H54 (cell line): ENCODE results near the gene CXCL5.
A peak's percentile ranks its signal among the peaks of the same experiment; 100 is the strongest.

Experiments used
- DNase-seq: peaks from one replicate; pipeline ENCODE4 v3.0.0; 2011; ENCODE audit warnings: low spot score, mixed read lengths; ENCODE audit not compliant: insufficient read length
- FAIRE-seq: peaks from 3 replicates; lab custom pipeline; 2011; peaks lifted over from hg19 to GRCh38; lab: Jason Lieb, UNC
- POLR2A ChIP-seq: IDR thresholded peaks from 2 replicates; pipeline ENCODE4 v1.6.1; 2011; ENCODE audit warnings: low read depth, mild to moderate bottlenecking, low read length

Gene CXCL5

GRCh38 chr4:74031576-74031975 is 33.1 kb upstream of the CXCL5 start:
- DNase-seq (no peak), FAIRE-seq (no peak)
- TF ChIP-seq POLR2A = no peak

- no peak for TF ChIP-seq POLR2A
- DNase-seq (no peak), FAIRE-seq (no peak)
Observed at GRCh38 chr4:74030285-74030684, 31.8 kb upstream of the CXCL5 start.

- DNase-seq (no peak), FAIRE-seq (no peak)
- no peak for TF ChIP-seq POLR2A
Observed at GRCh38 chr4:74028504-74028903, 30.0 kb upstream of the CXCL5 start.

- no peak for TF ChIP-seq POLR2A
- DNase-seq (no peak), FAIRE-seq (no peak)
Observed at GRCh38 chr4:74023709-74024108, 25.2 kb upstream of the CXCL5 start.

- DNase-seq (no peak), FAIRE-seq (no peak)
- TF ChIP-seq POLR2A = no peak
Observed at GRCh38 chr4:74021601-74022000, 23.1 kb upstream of the CXCL5 start.

GRCh38 chr4:74018771-74019170 is 20.3 kb upstream of the CXCL5 start:
- DNase-seq (no peak), FAIRE-seq (no peak)
- no peak for TF ChIP-seq POLR2A

GRCh38 chr4:74018116-74018515 is 19.6 kb upstream of the CXCL5 start:
- FAIRE-seq (no peak), DNase-seq (no peak)
- no peak for TF ChIP-seq POLR2A

GRCh38 chr4:74016068-74016467 is 17.6 kb upstream of the CXCL5 start:
- DNase-seq (no peak), FAIRE-seq (no peak)
- no peak for TF ChIP-seq POLR2A

GRCh38 chr4:74015126-74015780 is 16.8 kb upstream of the CXCL5 start:
- no peak for TF ChIP-seq POLR2A
- no peak for FAIRE-seq
- no peak for DNase-seq

GRCh38 chr4:74014332-74014731 is 15.9 kb upstream of the CXCL5 start:
- no peak for FAIRE-seq
- no peak for TF ChIP-seq POLR2A
- DNase-seq = no peak

- no peak for FAIRE-seq
- no peak for TF ChIP-seq POLR2A
- no peak for DNase-seq
Observed at GRCh38 chr4:74013264-74013663, 14.8 kb upstream of the CXCL5 start.

- DNase-seq (no peak), FAIRE-seq (no peak)
Observed at GRCh38 chr4:74012130-74012529, 13.7 kb upstream of the CXCL5 start.

GRCh38 chr4:74009307-74009706 is 10.8 kb upstream of the CXCL5 start:
- no peak for FAIRE-seq
- no peak for TF ChIP-seq POLR2A
- DNase-seq = no peak

More at GRCh38 chr4:74012130-74012529, 13.7 kb upstream of the CXCL5 start:
- no peak for TF ChIP-seq POLR2A

GRCh38 chr4:74006009-74006476 is 7.6 kb upstream of the CXCL5 start:
- DNase-seq (no peak), FAIRE-seq (no peak)
- TF ChIP-seq POLR2A = no peak

GRCh38 chr4:74005528-74005927 is 7.1 kb upstream of the CXCL5 start:
- no peak for DNase-seq
- no peak for TF ChIP-seq POLR2A
- FAIRE-seq = peak; percentile 69

GRCh38 chr4:74004668-74005067 is 6.2 kb upstream of the CXCL5 start:
- TF ChIP-seq POLR2A = no peak
- no peak for DNase-seq
- FAIRE-seq = no peak
